NK-92 treated with Interleukin-12 subunit alpha and Interleukin-12 subunit beta, amount 100 ng/mL, for 24 hours (cell line): Measurements from ENCODE around the gene KIFC3.
"Not testable (repeated sequence)": the region's sequence is repeated elsewhere in the genome, so short reads cannot be mapped to it uniquely, and the experiment has no call there.

Source experiments
- DNase-seq: peaks from one replicate; lab custom pipeline; 2025; lab: John Stamatoyannopoulos, UW

Gene KIFC3

DNA sequence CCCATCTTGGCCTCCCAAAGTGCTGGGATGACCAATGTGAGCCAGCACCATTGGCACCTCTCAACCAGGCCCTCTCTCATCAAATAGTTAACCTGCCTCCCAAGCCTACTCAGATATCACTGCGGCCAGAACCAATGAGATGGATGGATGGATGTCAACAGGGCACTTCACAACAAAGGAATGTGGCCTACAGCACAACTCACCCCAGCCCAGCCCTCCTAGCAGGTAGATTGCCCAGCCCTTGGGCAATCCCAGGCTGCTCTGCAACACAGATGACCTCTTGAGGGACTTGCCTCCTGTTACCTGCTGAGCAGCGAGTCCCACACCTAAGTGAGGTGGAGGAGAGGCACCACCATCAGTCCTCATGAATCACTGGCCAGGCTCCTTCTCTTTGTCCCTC, 22.6 kb upstream of the KIFC3 start:
- no peak for DNase-seq

DNA sequence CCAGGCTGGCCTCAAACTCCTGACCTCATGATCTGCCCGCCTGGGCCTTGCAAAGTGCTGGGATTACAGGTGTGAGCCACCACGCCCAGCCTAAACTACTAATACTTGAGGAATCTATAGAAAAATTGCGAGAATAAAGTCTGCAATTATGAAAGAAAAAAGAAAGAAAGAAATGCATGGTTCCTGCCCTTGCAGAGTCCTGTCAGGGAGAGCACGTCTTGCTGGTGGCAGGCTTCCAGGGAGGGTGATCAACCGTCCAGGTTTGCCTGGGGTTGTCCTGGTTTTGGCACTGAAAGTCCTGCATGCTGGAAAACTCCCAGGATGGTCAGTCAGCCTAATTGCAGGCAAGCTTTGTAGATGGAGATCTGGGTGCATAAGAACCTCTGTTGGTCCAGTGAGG, 21.5 kb upstream of the KIFC3 start:
- DNase-seq = no peak

- no peak for DNase-seq
These were observed 20.6 kb upstream of the KIFC3 start for GRCh38 chr16:57822856-57823255.

- no peak for DNase-seq
These were observed 19.8 kb upstream of the KIFC3 start for GRCh38 chr16:57822018-57822553.

- no peak for DNase-seq
These were observed 19.1 kb upstream of the KIFC3 start for GRCh38 chr16:57821149-57821971.

DNA sequence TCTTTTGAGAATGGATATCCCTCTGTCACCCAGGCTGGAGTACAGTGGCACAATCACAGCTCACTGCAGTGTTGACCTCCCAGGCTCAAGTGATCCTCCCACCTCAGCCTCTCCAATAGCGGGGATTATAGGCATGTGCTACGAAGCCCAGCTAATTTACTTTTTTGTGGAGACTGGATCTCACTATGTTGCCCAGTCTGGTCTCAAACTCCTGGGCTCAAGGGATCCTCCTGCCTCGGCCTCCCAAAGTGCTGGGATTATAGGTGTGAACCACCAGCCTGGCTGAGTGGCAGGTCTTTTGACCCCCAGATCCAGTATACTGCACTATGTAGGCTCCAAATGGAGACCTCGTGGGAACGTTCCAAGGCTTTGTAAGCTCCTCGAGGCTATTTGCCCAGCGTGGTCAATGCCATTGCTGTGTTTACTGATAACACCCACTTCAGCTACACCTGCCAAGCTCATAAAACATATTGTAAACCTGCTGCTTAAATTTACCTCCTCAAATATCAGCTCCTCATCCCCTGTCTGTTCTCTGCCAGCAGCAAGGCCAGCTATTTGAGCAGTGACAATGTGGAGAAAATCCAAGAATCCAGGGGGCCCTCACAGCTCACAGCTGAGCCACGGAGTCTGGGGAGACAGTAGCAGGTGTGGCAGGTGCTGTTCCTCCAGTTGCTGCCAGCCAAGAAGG, 16.2 kb upstream of the KIFC3 start:
- no peak for DNase-seq

GRCh38 chr16:57817680-57818079, 15.4 kb upstream of the KIFC3 start:
- no peak for DNase-seq

DNA sequence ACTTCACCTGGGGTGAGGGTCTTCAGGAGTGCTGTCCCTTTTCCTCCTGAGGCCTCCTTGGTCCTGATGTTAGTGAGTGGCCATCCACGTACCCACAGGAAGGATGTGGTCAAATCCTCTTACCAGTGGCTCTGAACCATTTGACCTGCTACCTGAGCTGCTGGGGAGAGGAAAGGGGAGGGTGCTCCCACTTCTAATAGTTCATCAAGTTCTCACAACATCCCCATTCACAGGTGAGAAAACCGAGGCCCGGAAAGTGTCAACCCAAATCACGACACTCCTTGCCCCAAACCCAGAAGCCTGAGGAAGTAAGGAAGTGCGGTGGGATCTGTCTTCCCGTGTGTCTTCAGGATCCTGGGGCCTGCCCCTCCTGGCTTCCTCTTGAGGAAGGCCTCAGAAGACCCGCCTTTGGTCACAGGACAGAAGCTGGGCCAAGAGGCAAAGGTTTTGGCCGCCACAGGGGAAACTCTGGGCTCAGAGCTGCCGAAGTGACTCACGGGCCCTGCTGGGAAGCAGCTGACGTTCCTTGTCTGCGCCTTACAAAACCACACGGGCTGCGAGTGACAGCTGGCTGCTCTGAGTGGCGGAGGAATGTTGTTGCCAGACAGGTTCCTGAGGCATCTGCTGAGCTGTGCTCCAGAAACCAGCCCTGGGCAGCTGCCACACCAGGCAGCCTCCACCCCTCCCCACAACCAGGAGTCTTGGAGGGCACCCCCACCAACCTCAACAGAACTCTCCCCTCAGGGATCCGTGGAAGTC, 13.9 kb upstream of the KIFC3 start:
- DNase-seq = no peak

- DNase-seq = no peak
These were observed 12.6 kb upstream of the KIFC3 start for GRCh38 chr16:57814896-57815295.

DNA sequence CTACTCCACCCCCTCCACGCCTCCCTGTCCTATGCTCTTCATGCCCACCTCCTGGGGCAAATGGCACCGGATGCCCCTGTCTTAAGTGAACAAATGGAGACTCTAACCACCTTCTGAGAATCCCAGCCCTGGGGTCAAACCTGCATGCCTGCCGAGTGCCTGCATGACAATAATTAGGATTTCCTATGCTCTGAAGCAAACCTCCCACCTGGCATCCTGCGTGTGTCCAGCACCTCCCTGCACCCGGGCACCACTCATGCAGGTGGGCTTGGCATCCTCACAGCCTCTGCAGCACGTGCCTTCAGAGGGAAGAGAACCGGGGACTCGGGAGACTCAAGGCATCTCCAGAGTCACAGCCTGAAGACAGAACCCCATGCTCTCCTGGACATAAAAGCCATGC, 11.2 kb upstream of the KIFC3 start:
- DNase-seq = no peak

GRCh38 chr16:57811340-57811739, 9.0 kb upstream of the KIFC3 start:
- DNase-seq = not testable (repeated sequence)

- peak; percentile 82 for DNase-seq
These were observed 8.1 kb upstream of the KIFC3 start for GRCh38 chr16:57810197-57811031.

GRCh38 chr16:57809276-57810196, 7.2 kb upstream of the KIFC3 start:
- peak; percentile 46 for DNase-seq

DNA sequence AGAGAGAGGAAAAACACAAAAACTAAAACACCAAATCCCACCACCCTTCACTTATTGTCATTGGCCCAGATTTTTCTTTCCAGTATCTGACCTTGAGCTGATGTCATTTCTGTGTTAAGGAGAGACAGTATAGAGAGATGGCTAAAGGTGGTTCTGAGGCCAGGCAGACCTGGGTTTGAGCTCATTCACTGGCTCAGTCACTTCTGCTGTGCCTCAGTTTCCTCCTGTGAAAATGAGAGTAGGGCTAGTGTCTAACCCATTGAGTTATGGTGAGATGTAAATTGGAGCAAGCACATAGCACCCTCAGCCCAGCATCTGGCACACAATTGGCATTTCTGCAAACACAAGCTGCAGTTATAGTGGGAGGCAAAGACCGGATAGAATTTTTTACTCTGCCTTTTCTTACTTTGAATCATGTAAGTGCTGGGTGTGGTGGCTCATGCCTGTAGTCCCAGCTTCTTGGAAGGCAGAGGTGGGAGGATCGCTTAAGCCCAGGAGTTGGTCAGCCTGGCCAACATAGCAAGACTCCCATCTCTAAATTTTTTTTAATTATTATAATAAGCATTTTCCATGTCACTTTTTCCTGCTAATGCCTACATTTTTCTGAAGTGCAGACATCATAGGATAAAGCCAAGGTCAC, 6.4 kb upstream of the KIFC3 start:
- DNase-seq = no peak

- DNase-seq = no peak
These were observed 5.8 kb upstream of the KIFC3 start for GRCh38 chr16:57807968-57808528.

- DNase-seq = no peak
These were observed 5.1 kb upstream of the KIFC3 start for GRCh38 chr16:57807252-57807967.

GRCh38 chr16:57805176-57805575, 2.9 kb upstream of the KIFC3 start:
- no peak for DNase-seq

- no peak for DNase-seq
These were observed 2.0 kb upstream of the KIFC3 start for GRCh38 chr16:57804111-57804837.
